GM21528 (cell line): ENCODE data around the gene CTXND1.

Experiments
- ATAC-seq: cut with Tn5 transposase; IDR thresholded peaks from one replicate; pipeline ENCODE4 v1.9.1; 2021; ENCODE audit warnings: mild to moderate bottlenecking, moderate library complexity; ENCODE audit not compliant: unreplicated experiment, low FRiP score

The CTXND1 gene

DNA sequence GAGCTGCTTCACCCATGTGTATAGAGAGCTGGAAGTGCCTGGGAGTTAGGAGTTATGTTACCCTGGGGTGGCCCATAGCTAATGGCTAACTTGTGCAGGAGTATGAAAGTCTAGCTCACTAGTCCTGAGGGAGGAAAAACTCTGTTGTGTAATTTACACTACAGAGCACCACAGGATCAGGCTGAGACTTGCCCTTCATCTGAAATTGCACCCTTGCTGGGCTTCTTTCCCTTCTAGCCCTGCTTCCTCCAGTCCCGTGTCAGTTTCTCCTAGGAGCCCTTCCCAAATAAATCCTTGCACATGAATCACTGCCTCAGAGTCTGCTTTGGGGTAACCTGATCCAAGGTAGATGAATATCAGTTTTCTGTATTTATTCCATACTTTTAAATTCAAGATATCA is 40.0 kb downstream of the CTXND1 start:
- no peak for ATAC-seq

GRCh38 chr15:80210611-80211573 is 41.1 kb downstream of the CTXND1 start:
- ATAC-seq, result no peak

DNA sequence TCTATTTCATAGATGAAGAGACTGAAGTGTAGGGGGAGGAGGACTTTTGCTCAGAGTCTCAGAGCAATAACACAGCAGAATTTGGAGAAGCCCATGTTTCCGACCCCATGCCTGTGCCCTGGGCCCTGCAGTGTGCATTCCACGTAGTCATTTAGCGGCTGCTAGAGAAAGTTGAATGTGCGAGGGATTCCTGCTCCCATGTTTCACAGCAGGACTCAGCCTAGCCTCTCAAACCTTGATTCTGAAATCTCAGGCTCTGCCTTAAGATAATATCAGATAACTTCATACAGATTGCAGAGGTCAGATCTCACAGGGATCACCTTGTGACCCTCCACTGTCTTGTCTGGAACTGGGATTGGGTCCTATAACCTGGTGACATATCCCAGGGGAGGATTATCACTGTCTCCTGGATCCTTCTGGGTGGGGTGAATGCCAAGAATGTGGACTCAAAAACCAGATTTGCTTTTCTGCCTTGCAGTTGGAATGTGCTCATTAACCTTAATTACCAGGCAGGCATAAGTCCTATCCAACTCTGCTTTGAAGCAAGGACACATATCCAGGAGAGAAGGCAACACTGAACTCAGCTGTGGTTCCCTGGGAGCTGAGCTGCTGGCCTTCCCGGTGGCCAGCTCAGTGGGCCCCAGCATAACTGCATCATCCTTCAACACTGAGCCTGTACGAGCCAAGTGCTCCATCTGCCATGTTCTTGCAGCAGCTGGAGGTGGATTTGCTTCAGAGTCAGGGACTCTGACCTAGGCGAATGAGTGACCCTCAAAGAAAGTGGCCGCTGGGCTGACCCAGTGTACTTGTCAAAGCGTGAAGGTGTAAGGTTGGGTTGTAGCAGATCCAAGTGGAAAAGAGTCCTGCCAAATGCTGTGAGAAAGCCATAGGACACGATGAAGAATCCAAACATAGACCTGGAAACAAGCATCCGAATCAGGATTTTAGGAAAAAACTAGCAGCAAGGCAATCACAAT is 43.0 kb downstream of the CTXND1 start:
- no peak for ATAC-seq

DNA sequence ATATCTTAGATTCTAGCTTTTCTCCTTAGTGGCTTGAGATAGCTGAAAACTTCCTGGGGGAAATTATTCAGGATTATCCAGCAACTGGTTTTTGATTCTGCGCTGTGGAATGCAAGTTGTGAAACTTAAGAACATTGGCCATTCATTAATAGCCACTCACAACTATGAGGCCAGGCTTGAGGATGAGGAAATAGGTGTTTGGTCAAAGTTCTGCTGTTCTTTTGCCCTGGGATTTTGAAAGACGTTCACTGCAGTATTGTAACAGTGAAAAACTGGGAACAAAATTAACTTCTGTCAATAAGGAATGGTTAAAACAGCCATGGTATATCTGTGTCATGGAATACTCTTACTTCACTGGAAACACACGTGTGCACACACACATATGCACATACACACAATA is 44.1 kb downstream of the CTXND1 start:
- no peak for ATAC-seq

DNA sequence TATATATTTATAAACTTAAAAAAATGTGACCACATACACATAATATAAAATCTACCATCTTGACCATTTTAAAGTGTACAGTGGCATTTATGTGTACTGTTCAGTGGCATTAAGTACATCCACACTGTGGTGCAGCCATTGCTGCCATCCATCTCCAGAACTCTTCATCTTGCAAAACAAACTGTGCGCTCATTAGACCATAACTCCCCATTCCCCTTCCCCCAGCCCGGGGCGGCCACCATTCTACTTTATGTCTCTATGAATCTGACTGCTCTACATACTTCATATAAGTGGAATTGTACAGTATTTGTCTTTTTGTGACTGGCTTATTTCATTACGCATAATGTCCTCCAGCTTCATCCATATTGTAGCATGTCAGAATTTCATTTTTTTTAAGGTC is 47.8 kb downstream of the CTXND1 start:
- ATAC-seq, result no peak

DNA sequence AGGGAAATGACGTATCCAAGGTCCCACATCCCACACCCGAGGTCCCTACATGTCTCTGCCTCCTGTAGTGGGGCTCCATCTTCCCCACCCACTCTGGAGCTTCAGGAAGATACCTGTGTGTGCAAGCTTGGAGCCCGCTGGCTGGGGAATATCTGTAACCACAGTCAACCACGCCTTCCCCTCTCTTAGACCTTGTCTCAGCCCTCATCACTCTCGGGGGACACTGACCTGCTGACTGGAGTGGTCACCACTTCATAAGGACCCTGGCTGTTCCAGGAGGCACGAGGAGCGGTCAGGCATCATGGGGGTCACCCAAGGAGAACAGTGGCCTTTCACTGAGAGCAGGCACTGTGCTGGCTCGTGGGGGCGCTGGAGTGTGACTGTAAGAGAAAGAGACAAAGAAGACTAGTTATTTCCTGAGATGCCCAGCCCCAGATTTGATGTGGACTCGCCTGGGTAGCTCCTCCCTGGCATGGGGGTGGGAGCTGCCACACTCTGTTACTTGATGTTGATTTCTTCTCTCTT is 48.6 kb downstream of the CTXND1 start:
- ATAC-seq, result no peak

DNA sequence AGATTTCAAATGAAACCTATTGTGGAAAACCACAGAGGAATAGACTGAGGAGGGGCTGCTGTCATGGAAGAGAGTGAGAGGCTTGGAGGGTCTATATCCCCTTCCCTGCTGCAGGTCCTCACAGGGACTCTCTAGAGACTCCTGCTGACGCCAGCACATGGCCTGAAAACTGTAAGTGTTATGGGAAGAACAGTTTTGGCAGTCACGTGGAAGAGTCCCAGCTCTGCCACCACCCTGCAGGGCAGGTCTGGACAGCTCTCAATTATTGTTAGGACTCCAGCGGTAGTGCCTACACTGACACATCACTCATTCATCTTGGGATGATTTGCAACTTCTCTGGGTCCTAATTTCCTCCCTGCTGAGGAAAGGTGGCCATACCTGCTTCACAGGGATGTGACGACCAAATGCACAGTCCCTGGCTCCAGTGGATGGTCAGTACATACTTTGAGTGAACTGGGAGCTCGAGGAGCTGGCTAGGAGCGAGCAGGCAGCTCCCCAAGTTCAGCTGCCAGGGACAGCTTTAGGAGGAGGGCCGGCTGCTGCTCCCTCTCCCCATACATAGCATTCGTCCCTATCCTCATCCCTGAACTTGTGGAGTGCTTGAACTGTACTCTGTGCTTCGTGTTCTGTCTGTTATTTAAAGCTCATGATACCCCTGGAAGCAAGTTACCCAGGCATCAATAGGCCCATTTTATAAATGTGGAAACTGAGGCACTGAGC is 49.2 kb downstream of the CTXND1 start:
- ATAC-seq, result no peak

GRCh38 chr15:80202016-80202315 is 50.0 kb downstream of the CTXND1 start:
- ATAC-seq, result no peak

GRCh38 chr15:80201256-80202015 is 50.6 kb downstream of the CTXND1 start:
- no peak for ATAC-seq

DNA sequence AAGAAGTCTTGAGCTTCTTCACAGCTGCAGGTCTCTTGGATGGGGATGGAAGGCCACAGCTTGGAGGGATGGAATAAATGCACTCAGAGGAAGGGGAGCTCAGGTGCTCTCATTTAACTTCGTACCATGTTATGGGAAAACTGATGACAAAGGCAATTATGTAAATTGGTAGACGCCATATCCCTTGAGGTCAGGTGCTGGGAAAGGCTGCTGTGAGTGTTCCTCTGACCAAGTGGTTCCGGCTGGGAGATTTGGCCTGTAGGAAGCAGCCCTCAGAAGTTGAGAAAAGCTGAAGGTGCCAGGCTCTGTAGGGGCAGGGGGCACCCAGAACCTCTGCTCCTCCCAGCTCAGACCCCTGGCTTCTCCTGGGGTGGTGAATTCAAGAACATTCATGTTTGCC is 52.1 kb downstream of the CTXND1 start:
- ATAC-seq, result no peak

- ATAC-seq, result no peak
These were observed 52.6 kb downstream of the CTXND1 start for GRCh38 chr15:80199366-80199765.

DNA sequence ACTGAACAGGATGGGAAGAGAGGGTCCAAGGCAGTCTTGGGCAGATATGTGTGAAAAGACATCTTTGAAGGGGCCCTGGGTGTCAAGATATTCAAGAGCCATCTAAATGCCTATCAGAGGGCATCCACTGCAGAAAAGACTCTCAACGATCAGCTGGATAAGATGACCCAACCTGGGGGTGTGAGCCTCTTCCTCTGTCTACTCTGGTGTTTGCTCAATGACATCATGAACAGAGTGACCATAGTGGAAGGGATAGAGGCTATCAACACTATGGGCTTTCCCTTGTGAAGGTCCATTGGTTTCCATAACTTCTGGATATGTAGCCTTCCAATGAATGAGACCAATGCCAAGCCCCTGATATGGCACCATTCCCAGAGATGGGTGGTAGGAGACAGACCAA is 57.1 kb downstream of the CTXND1 start:
- no peak for ATAC-seq

DNA sequence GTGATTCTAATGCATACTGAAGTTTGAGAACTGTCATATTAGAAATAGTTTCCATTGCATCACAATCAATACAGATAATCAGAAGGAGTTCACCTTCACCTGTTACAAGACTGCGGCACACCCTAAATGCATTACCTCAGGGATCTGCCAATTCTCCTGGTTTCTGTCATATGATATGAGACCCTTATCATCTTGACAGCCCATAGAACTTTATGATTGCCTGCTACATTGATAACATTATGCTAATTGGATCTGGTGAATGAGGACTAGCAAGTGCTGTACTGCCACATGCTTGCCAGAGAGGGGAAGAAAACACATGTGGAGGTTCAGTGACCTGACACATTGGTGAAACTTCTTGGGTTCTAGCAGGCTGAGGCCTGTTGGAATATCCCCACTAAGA is 57.8 kb downstream of the CTXND1 start:
- no peak for ATAC-seq

DNA sequence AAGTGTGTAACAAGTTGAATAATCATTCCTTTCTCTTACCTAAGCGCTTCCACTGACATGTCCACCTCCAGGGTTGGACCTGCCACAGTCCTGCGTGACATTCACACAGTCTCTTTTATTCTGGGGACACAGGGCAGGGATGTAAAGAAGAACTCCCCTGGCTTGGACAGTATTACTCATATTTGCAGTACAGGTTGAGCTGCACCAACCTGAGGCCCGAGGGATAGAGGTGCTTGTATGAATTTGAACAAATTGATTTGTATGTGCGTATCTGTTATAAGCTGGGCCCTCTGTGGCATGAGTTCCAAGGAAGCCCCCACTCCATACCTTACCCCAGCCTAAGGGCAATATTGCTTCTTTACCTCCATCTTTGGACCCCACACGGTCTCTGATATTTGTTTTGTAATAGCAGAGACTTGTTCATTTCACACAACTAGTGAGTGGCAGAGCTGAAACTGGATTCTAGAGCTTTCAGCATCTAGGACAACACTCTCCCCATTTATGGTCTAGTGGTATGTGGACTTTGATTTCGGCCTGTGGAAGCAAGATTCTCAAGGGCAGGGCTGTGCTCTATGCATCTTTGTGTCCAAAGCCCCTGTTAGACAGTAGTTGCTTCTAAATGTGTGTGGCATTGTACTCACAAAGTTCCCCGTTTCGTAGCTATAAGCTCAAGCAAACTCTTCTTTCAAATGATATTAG is 60.0 kb downstream of the CTXND1 start:
- ATAC-seq, result no peak

DNA sequence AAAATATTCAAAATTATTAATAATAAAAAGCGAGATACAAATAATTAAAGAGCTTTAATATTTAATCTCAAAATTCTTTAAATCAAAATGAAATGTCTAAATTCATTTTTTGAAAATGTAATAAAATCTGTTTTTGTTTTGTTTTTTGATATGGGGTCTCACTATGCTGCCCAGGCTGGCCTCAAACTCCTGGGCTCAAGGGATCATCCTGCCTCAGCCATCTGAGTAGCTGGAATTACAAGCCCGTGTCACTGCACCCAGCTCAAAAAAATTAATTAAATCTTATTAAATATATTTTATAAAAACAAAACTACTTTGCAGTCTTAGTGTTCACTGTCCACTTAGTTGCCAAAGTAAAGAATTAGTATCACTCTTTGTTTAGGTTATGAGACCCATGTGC is 60.8 kb downstream of the CTXND1 start:
- no peak for ATAC-seq

- ATAC-seq, result no peak
These were observed 63.8 kb downstream of the CTXND1 start for GRCh38 chr15:80188251-80188650.

- no peak for ATAC-seq
These were observed 65.4 kb downstream of the CTXND1 start for GRCh38 chr15:80186597-80186996.

GRCh38 chr15:80186066-80186465 is 65.9 kb downstream of the CTXND1 start:
- no peak for ATAC-seq

- ATAC-seq, result no peak
These were observed 66.9 kb downstream of the CTXND1 start for GRCh38 chr15:80185152-80185551.
